GF-D8 (cell line): Measurements from ENCODE around the gene FLOT2.
"Not testable (repeated sequence)": the region's sequence is repeated elsewhere in the genome, so short reads cannot be mapped to it uniquely, and the experiment has no call there.

ENCODE experiments used
- DNase-seq: peaks from one replicate; lab custom pipeline; 2025; lab: John Stamatoyannopoulos, UW

The FLOT2 gene

DNA sequence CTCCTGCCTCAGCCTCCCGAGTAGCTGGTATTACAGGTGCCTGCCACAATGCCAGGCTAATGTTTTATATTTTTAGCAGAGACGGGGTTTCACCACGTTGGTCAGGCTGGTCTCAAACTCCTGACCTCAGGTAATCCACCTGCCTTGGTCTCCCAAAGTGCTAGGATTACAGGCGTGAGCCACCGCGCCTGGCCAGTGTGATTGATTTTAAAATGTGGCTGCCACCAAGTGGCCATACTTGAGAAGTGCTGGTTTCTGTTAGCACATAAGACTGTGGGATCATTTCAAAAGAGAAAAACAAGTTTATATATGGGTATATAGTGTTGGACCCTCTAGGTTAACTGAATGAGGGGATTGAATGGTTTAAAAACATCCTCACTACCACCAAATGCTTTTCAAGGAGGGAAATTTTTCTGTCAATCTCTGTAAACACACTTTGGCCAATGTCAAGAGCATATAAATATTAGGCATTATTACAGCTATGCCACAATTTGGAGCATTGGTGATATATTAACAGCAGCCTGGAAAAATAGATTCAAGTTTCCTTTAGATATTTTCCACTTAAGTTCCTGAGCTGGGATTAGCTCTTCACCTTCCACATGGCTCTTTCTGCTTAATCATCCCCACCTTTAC lies 18.9 kb upstream of the FLOT2 start:
- no peak for DNase-seq

DNA sequence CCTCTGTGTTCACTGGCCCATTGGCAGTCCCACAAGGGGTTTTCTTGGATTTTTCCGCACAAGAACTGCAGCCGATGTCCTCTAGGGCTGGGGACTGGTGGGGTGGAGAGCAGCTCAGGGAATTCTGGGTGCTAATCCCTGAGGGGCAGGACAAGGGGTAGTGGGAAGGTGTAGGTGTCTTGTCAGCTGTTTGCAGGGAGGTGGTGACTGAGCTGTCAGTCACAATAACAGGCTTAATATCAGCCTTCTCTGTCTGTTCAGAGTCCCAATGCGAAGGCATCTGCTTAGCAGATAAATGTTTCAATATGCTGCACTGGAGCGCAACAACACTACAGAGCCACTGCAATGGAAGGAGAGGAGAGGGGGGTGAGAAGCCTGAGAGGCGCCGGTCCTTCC lies 15.4 kb upstream of the FLOT2 start:
- DNase-seq: no peak

GRCh38 chr17:28912281-28912937 lies 14.9 kb upstream of the FLOT2 start:
- DNase-seq: no peak

GRCh38 chr17:28911411-28912045 lies 14.0 kb upstream of the FLOT2 start:
- DNase-seq: no peak

GRCh38 chr17:28910534-28910933 lies 13.0 kb upstream of the FLOT2 start:
- no peak for DNase-seq

- no peak for DNase-seq
Observed at GRCh38 chr17:28908640-28909167, 11.2 kb upstream of the FLOT2 start.

DNA sequence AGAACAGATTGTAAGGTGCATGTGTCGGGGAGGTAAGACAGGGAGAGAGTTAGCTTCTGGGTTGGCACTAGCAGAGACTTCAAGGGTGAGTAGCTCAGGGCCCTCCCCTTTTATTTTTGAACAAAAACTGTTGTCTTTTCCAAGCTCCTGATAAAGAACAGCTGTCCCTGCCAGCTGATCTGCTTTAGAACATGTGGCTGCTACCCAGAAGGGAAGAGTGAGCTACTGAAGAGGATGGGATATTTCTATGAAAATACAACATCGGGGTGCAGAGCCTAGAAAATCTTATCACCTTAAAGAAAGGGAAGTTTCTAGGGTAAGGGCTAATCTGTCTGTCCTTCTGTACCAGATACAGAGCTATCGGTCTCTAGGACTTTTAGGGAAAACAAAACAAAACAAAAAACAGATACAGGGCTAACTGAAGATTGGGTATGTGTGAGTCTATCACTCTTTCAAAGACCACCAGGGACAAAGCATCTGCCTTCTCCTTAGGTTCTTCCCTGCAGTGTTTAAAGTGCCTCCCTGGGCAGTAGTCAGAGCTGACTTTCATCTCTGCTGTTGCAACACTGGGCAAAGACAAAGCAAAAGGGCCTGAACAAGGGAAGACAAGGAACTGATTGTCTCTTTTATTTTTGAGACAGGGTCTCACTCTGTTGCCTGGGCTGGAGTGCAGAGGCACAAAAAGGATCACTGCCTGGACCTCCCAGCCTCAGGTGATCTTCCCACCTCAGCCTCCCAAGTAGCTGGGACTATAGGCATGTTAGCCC lies 10.4 kb upstream of the FLOT2 start:
- DNase-seq: no peak

DNA sequence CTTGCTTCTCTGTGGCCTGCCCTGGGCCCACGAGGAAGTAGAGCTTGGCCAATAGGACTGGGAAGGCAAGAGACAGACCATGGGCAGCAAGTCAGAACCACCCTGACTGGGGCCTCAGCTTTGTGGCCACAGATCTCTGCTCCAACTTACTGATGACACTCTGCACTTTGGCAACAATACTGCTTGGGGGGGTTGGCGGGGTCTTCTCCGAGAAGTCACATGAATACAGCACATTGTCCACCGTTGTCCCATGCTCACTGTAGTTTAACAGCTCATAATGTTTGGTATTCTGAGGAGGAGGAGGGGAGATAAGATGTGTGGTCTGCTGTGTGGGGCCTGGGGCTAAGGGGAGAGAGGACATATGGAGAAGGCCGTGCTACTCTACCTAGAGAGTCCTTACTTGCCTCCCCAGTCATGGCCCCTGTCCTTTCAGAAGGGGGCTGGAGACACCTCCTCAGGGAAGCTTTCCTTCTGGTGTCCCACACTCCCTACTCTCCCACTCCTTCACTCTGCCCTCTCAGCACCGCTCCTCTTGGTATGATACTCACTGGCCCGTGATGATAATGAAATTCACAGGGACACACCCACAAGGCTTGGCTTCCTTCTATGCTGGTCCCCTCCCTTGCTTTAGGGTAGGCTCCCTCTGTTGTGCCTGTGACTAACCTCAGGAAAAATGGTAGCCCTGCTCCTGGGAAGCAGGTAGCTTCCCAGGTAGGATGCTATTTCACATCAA lies 9.3 kb upstream of the FLOT2 start:
- no peak for DNase-seq

DNA sequence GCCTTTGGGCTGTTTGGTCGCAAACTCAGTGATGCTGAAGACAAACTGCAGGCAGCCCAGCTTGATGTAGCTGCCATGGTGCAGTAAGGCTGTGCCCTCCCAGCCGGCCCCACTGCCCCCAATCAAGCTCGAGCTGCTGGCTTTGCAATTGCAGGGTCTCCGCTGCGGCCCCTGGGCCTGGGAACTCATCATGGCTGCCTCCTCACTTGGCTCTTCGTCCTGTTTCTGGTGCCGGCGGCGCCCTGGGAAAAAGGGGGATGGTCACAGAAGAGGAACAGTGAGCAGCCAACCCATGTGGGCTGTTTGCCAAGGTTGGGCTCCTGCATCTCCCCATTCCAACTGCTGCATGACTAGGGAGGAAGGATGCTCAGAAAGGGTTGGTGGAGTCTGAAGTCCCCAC lies 8.7 kb upstream of the FLOT2 start:
- DNase-seq: no peak

- no peak for DNase-seq
Observed at GRCh38 chr17:28904800-28905199, 7.3 kb upstream of the FLOT2 start.

DNA sequence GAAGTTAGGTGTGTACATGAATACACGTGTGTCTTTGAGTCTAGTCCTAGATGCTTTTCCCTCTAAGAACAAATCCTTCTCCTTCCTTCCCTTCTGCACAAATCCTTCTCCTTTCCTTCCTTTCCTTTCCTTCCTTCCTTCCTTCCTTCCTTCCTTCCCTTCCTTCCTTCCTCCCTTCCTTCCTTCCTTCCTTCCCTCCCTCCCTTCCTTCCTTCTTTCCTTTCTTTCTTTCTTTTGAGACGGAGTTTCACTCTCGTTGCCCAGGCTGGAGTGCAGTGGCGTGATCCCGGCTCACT lies 6.0 kb upstream of the FLOT2 start:
- not testable (repeated sequence) for DNase-seq

DNA sequence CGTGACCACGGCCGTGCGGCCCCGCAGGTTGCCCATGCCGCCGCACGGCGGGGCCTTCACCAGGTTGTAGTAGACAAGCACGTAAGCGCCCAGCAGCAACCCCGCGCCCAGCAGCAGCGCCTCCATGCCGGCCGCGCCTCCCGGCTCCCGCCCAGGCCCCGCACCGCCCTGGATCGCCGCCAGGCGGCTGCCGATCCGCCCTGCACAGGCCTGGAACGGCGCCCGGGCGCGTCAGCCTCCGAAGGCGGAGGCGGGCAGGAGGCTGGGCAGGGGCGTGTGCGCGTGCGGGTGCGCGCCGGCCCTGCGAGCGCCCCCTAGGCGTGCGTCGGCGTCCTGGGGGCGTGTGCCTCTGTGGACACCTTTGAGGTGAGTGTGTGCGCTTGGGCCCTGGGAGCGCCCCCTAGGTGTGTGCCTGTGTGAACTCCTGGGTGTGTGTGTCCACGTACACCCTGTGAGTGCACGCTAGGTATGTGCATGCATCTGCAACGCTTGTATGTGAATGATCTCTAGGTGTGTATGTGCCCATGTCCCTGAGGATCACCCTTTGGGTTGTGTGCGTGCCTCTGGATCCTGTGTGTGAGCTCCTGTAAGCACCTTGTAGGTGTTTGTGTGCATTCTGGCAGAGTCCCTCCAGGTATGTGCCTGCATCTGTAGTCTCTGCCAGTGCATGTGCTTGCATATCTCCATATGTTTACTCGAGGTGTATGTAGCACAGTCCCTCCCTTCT lies 5.4 kb upstream of the FLOT2 start, which contains the start of gene DHRS13:
Gene DHRS13, minus strand, starts transcription at position 261 of the 727 bp plus-strand sequence. Its CDS starts 135 bp downstream, at position 126.
- DNase-seq: peak; percentile 42

GRCh38 chr17:28901866-28902818 lies 4.6 kb upstream of the FLOT2 start:
- no peak for DNase-seq

- no peak for DNase-seq
Observed at GRCh38 chr17:28900986-28901726, 3.6 kb upstream of the FLOT2 start.

DNA sequence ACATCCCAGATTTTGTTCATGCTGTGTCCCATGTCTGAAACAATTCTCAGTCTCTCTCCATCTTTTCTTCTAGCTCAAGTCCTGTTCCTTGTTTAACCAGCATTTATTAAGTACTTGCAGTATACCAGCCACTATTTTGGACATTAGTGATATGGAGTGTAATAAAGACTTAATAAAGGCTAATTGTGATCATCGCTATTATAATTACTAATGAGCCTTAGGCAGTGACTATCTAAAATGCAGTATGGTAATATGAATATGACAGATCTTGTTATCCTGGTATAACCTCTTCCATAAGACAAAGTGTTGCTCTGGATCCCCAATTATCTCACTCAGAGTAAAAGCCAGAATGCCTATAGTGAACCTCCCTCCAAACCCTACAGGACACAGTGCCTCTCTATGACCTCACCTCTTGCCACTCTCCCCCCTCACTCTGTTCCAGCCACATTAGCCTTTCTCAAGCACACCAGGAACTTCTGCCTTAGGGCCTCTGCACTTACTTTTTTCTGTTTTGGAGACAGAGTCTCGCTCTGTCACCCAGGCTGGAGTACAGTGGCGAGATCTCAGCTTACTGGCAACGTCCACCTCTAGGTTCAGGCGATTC lies 1.8 kb upstream of the FLOT2 start:
- no peak for DNase-seq

- DNase-seq: no peak
Observed at GRCh38 chr17:28898527-28898955, 1.0 kb upstream of the FLOT2 start.

DNA sequence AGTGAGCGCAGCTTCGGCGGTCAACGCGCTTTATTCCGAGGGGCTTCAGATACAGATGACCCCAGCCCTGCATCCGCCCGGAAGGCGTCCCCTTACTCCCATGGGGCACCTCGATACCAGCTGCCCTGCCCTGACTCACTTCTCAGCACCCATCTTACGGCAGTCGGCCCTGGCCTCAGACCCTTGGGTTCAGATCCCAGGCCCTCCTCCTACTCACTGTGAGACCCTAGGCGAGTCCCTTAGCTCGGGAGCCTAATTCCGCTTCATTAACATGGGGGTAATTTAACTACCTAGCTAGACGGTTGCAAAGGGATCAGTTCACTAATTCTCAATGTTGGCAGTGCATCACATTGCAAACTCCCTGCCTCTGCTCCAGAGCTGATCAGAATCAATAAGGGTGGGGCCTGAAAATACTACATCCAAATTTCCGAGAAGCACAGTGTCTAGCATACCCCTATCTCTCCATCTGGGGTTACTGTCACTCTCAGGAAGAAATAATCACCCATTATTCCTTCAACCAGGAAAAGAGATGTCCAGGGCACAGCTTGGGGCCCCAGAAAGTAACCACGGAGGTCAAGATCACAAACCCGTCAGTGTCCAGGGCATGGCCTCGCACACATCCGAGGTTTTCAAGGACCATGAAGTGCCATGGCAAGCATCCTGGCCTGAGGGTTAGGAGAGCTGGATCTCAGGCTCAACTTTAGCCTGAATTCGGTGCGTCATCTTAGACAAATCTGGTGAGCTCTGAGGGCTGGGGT lies 415 bp upstream of the FLOT2 start:
- no peak for DNase-seq

- no peak for DNase-seq
Observed at GRCh38 chr17:28896491-28896883, 1.0 kb downstream of the FLOT2 start.
